Ishikawa (cell line): ENCODE measurements around the gene RNU6-9.
A peak's percentile ranks its signal among the peaks of the same experiment; 100 is the strongest.

ENCODE experiments used
- CEBPB ChIP-seq: IDR thresholded peaks from 2 replicates; pipeline ENCODE4 v1.6.1; 2012
- CREB1 ChIP-seq: IDR thresholded peaks from 2 replicates; pipeline ENCODE4 v1.6.1; 2012; ENCODE audit warnings: low read depth
- EGR1 ChIP-seq: IDR thresholded peaks from 2 replicates; pipeline ENCODE4 v1.6.1; 2012
- EP300 ChIP-seq: IDR thresholded peaks from 2 replicates; pipeline ENCODE4 v1.6.1; 2012; ENCODE audit warnings: borderline replicate concordance
- FOXM1 ChIP-seq: IDR thresholded peaks from 2 replicates; pipeline ENCODE4 v1.6.1; 2012; ENCODE audit warnings: low read depth, borderline replicate concordance
- MAX ChIP-seq: IDR thresholded peaks from 2 replicates; pipeline ENCODE4 v1.6.1; 2012
- NFIC ChIP-seq: IDR thresholded peaks from 2 replicates; pipeline ENCODE4 v1.6.1; 2012
- RAD21 ChIP-seq: IDR thresholded peaks from 2 replicates; pipeline ENCODE4 v1.6.1; 2012; ENCODE audit warnings: low read depth
- REST ChIP-seq: IDR thresholded peaks from 2 replicates; pipeline ENCODE4 v1.6.1; 2012; ENCODE audit warnings: low read depth, mild to moderate bottlenecking
- TAF1 ChIP-seq: IDR thresholded peaks from 2 replicates; pipeline ENCODE4 v1.6.1; 2012; ENCODE audit warnings: low read depth, mild to moderate bottlenecking
- TCF12 ChIP-seq: IDR thresholded peaks from 2 replicates; pipeline ENCODE4 v1.6.1; 2012; ENCODE audit warnings: low read depth
- TEAD4 ChIP-seq: IDR thresholded peaks from 2 replicates; pipeline ENCODE4 v1.6.1; 2012
- USF1 ChIP-seq: IDR thresholded peaks from 2 replicates; pipeline ENCODE4 v1.6.1; 2012
- YY1 ChIP-seq: IDR thresholded peaks from 2 replicates; pipeline ENCODE4 v1.6.1; 2012; ENCODE audit warnings: low read depth
- ZBTB7A ChIP-seq: IDR thresholded peaks from 2 replicates; pipeline ENCODE4 v1.6.1; 2012; ENCODE audit warnings: low read depth

RNU6-9 gene

GRCh38 chr19:936175-936546, 42.9 kb downstream of the RNU6-9 start:
- TF ChIP-seq YY1 (no peak), USF1 (no peak), NFIC (no peak), FOXM1 (no peak), CREB1 (no peak), RAD21 (no peak), TCF12 (no peak), EGR1 (no peak), ZBTB7A (no peak), EP300 (no peak), MAX (no peak), CEBPB (no peak), TEAD4 (no peak), TAF1 (no peak), REST (no peak)

- no peak for TF ChIP-seq TCF12
- TF ChIP-seq REST = no peak
- TF ChIP-seq CEBPB = no peak
- TF ChIP-seq CREB1 = no peak
- no peak for TF ChIP-seq FOXM1
- TF ChIP-seq TAF1 = no peak
- TF ChIP-seq EP300 = no peak
- TF ChIP-seq RAD21 = no peak
- no peak for TF ChIP-seq YY1
- no peak for TF ChIP-seq TEAD4
- no peak for TF ChIP-seq USF1
- no peak for TF ChIP-seq NFIC
- no peak for TF ChIP-seq ZBTB7A
- TF ChIP-seq EGR1 = no peak
- no peak for TF ChIP-seq MAX
Measured at GRCh38 chr19:937259-937694, 44.0 kb downstream of the RNU6-9 start.

- TF ChIP-seq RAD21 = no peak
- no peak for TF ChIP-seq CEBPB
- TF ChIP-seq USF1 = peak; percentile 35
Measured at GRCh38 chr19:938233-938923, 45.1 kb downstream of the RNU6-9 start.

- no peak for TF ChIP-seq ZBTB7A
- no peak for TF ChIP-seq MAX
- no peak for TF ChIP-seq NFIC
- TF ChIP-seq REST = no peak
Measured at GRCh38 chr19:939439-939838, 46.2 kb downstream of the RNU6-9 start.

- TF ChIP-seq MAX (no peak), RAD21 (no peak)
Measured at GRCh38 chr19:939922-940321, 46.6 kb downstream of the RNU6-9 start.
